Fibroblast of lung (primary cell): Measurements from ENCODE around the gene SLC24A3. TPM values are rescaled to one million over a fixed set of nuclear protein-coding genes. Genes with fewer than 3 reads are reported as not detected.

Experiments
- DNase-seq, 2 donors: peaks; one replicate each; pipeline versions ENCODE4 v3.0.0 to v3.0.0-alpha.2; 2010; ENCODE audit warnings: low read depth in 2 of 2
- H2AFZ ChIP-seq: 2 replicates; pipeline ENCODE4 v1.5.1; 2012; ENCODE audit warnings: low read length, control low read depth, inconsistent platforms
- H3K27ac ChIP-seq: 2 replicates; pipeline ENCODE4 v1.5.1; 2011; ENCODE audit warnings: low read length, control low read depth; ENCODE audit not compliant: insufficient read depth
- H3K27me3 ChIP-seq: 2 replicates; pipeline ENCODE4 v1.5.1; 2011; ENCODE audit warnings: mild to moderate bottlenecking, low read length; ENCODE audit not compliant: control insufficient read depth, insufficient read depth
- H3K36me3 ChIP-seq: 2 replicates; pipeline ENCODE4 v1.5.1; 2011; ENCODE audit warnings: low read length; ENCODE audit not compliant: control insufficient read depth, insufficient read depth
- H3K4me1 ChIP-seq: 2 replicates; pipeline ENCODE4 v1.5.1; 2011; ENCODE audit warnings: low read length; ENCODE audit not compliant: control insufficient read depth, insufficient read depth; ENCODE audit errors: extremely low read depth
- H3K4me2 ChIP-seq: 2 replicates; pipeline ENCODE4 v1.5.1; 2011; ENCODE audit warnings: low read length, control low read depth; ENCODE audit not compliant: insufficient read depth; ENCODE audit errors: extremely low read depth
- H3K4me3 ChIP-seq, 4 experiments: fragments of 200-600 bp in 1 of 4; sonication (generic) in 1 of 4; replicated peaks in 1 of 4; 2 replicates each; pipeline ENCODE4 v1.5.1; 2011 to 2016; ENCODE audit warnings: low read length in 4 of 4, low read depth in 3 of 4, mild to moderate bottlenecking in 3 of 4, control low read depth in 2 of 4, inconsistent platforms in 1 of 4, mixed read lengths in 1 of 4; ENCODE audit not compliant: insufficient read depth in 1 of 4; ENCODE audit errors: control extremely low read depth in 1 of 4
- H3K79me2 ChIP-seq: 2 replicates; pipeline ENCODE4 v1.5.1; 2012; ENCODE audit warnings: mild to moderate bottlenecking, low read length, inconsistent platforms; ENCODE audit not compliant: control insufficient read depth, insufficient read depth
- H3K9ac ChIP-seq: 2 replicates; pipeline ENCODE4 v1.5.1; 2011; ENCODE audit warnings: mild to moderate bottlenecking, low read length, control low read depth; ENCODE audit not compliant: insufficient read depth
- H3K9me3 ChIP-seq: 2 replicates; pipeline ENCODE4 v1.5.1; 2012; ENCODE audit warnings: low read depth, low read length; ENCODE audit not compliant: control insufficient read depth, insufficient read depth
- H4K20me1 ChIP-seq: 2 replicates; pipeline ENCODE4 v1.5.1; 2011; ENCODE audit warnings: low read length; ENCODE audit not compliant: control insufficient read depth, insufficient read depth; ENCODE audit errors: extremely low read depth
- CTCF ChIP-seq, 2 donors: IDR thresholded peaks in 1 of 2; conservative IDR thresholded peaks in 1 of 2; 1 replicate in 1 of 2; 2 replicates in 1 of 2; pipeline ENCODE4 v1.5.1; 2011 to 2012; ENCODE audit warnings: low read length in 2 of 2, control low read depth in 1 of 2, inconsistent platforms in 1 of 2, low read depth in 1 of 2, mild to moderate bottlenecking in 1 of 2
- EZH2 ChIP-seq: IDR thresholded peaks from 2 replicates; pipeline ENCODE4 v1.5.1; 2012; ENCODE audit warnings: low read length, control low read depth, mild to moderate bottlenecking; ENCODE audit errors: missing control alignments
- polyA plus RNA-seq, 2 donors: library from polyadenylated mRNA; depleted of rRNA in 1 of 2; stranded (reverse) in 1 of 2; unstranded in 1 of 2; fragments of >200 nt; gene quantifications; 2 replicates each; pipeline ENCODE4 v1.2.1, GENCODE V29; 2011 to 2012; ENCODE audit warnings: missing spikeins in 1 of 2
- total RNA-seq: library from RNA; depleted of rRNA; stranded (reverse); fragments of >200 nt; gene quantifications from 2 replicates; pipeline ENCODE4 v1.2.1, GENCODE V29; 2014

Gene SLC24A3
- total and polyA plus RNA-seq, 2 donors (not counting 1 experiment from before 2014, with no cell fraction given) = 0.03 to 1.8 TPM

GRCh38 chr20:19387251-19387650 is 174.8 kb downstream of the SLC24A3 start:
- Histone ChIP-seq H3K27ac (no peak overlapping the region), H3K79me2 (no peaks in the 10 kb centered on the region), H3K36me3 (no peaks in the 10 kb centered on the region), H4K20me1 (no peaks in the 10 kb centered on the region), H3K27me3 (no peaks in the 10 kb centered on the region), H3K4me3 (no peak overlapping the region), H3K9ac (no peak overlapping the region), H3K4me1 (no peaks in the 10 kb centered on the region), H2AFZ (no peak overlapping the region), H3K4me2 (no peak overlapping the region), H3K9me3 (no peaks in the 10 kb centered on the region)
- TF ChIP-seq EZH2 (no peak), CTCF (conservative IDR thresholded peaks at IDR 0.05 in 1 of 2, IDR thresholded peaks at IDR 0.05 in 1 of 2; ENCODE audit: low read depth in 1 of 2, low read length in 2 of 2) (no peak)
- no peak for DNase-seq

GRCh38 chr20:19392344-19393130 is 180.1 kb downstream of the SLC24A3 start:
- no peak overlapping the region for H3K27ac ChIP-seq
- no peaks in the 10 kb centered on the region for H3K36me3 ChIP-seq
- H3K4me3 ChIP-seq = no peak overlapping the region
- no peak overlapping the region for H3K4me2 ChIP-seq
- H3K9me3 ChIP-seq = no peaks in the 10 kb centered on the region
- DNase-seq = no peak
- H4K20me1 ChIP-seq = no peaks in the 10 kb centered on the region
- H3K79me2 ChIP-seq = no peaks in the 10 kb centered on the region
- no peaks in the 10 kb centered on the region for H3K4me1 ChIP-seq
- H3K27me3 ChIP-seq = no peaks in the 10 kb centered on the region
- H2AFZ ChIP-seq = no peak overlapping the region
- TF ChIP-seq EZH2 (no peak), CTCF (conservative IDR thresholded peaks at IDR 0.05 in 1 of 2, IDR thresholded peaks at IDR 0.05 in 1 of 2; ENCODE audit: low read depth in 1 of 2, low read length in 2 of 2) (no peak)
- H3K9ac ChIP-seq = no peak overlapping the region

- H3K27ac ChIP-seq = no peak overlapping the region
- no peak overlapping the region for H3K4me2 ChIP-seq
- no peaks in the 10 kb centered on the region for H4K20me1 ChIP-seq
- H3K4me1 ChIP-seq = no peaks in the 10 kb centered on the region
- no peaks in the 10 kb centered on the region for H3K36me3 ChIP-seq
- H3K27me3 ChIP-seq = no peaks in the 10 kb centered on the region
- TF ChIP-seq EZH2 (no peak), CTCF (conservative IDR thresholded peaks at IDR 0.05 in 1 of 2, IDR thresholded peaks at IDR 0.05 in 1 of 2; ENCODE audit: low read depth in 1 of 2, low read length in 2 of 2) (no peak)
- no peak overlapping the region for H2AFZ ChIP-seq
- H3K79me2 ChIP-seq = no peaks in the 10 kb centered on the region
- H3K9ac ChIP-seq = no peak overlapping the region
- H3K9me3 ChIP-seq = no peaks in the 10 kb centered on the region
- DNase-seq = no peak
- no peak overlapping the region for H3K4me3 ChIP-seq
Observed at GRCh38 chr20:19396460-19397081, 184.1 kb downstream of the SLC24A3 start.
